ENCODE measurements around the gene PLCD3.

Gene PLCD3

GRCh38 chr17:45073414-45074070, 58.8 kb downstream of the PLCD3 start:
- DNase-seq (ENCODE audit: low spot score), result no peak

GRCh38 chr17:45070809-45071208, 61.5 kb downstream of the PLCD3 start:
- DNase-seq (ENCODE audit: low spot score), result no peak

DNA sequence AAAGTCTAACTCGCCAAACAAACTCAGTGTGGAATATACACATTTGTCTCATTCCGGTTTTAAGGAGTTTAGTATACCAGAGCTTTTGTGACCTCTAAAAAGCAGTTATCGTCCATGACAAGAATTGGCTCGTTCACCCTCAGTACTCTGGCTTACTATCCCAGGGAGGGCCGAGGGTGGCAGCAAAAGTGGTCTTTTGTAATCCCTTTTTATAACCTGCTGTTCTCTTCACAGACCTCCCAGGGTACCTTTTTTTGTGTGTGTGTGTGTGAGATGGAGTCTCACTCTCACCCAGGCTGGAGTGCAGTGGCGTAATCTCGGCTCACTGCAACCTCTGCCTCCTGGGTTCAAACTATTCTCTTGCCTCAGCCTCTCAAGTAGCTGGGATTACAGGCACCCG, 62.3 kb downstream of the PLCD3 start:
- no peak for DNase-seq (ENCODE audit: low spot score)

- DNase-seq (ENCODE audit: low spot score), result no peak
These were observed 64.7 kb downstream of the PLCD3 start for GRCh38 chr17:45067637-45068036.

DNA sequence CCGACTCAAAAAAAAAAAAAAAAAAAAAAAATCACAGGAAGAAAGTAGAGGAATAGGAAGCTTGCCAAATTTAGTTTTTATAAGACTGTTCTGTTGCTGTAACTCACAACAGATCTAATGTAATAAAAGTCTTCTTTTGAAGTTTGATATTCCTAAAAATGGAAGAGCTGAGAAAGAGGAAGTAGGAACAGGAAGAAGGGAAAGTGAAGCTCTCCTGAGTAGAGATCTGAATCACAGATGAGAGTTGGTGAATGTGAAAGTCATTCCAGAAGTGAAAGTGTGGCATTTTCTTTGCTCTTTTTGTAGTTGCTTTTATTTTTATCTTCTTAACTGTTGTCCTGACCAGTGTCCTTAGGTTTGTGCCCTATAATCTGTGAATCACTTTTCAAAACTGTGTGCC, 69.1 kb downstream of the PLCD3 start:
- DNase-seq (ENCODE audit: low spot score), result no peak

- DNase-seq (ENCODE audit: low spot score), result no peak
These were observed 70.6 kb downstream of the PLCD3 start for GRCh38 chr17:45061606-45062205.

DNA sequence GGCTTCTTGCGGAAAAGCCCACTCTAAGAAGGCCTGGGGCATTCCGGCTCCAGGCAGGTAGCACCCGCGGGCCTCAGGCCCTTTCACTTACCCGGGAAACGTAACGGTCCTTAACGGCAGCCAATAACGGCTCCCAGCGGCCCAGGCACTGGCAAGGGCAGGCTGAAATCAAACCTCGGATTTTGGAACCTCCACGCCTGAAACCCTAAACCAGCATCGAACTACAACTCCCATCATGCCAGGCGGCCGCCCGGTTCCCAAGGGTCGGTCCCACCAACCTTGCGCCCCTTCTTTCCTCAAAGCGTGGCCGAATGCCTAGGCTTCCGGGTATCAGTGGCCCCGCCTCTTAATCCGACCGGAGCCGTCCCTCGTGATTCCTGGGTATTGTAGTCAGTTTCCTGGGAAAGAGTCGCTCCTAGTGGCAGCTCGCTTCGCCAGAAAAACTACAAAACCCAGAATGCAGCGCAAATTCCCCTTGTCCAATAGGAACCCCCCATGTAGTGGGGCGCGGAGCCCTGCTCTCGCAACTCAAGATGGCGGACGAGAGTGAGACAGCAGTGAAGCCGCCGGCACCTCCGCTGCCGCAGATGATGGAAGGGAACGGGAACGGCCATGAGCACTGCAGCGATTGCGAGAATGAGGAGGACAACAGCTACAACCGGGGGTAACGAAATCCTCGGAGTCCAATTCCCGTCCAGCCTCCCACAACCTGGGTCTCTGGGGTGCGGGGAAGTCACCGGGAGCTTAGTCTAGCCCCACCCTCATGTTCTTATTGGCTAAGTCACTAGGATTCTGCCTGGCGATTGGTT, 71.3 kb downstream of the PLCD3 start, which contains the start of gene NMT1:
Gene NMT1, plus strand, starts transcription at position 521 of the 809 bp plus-strand sequence. Its CDS starts 13 bp downstream, at position 534.
- DNase-seq (ENCODE audit: low spot score), result peak; percentile 99

GRCh38 chr17:45060382-45060796, 71.9 kb downstream of the PLCD3 start:
- DNase-seq (ENCODE audit: low spot score), result no peak

All from ecto neural progenitor cell (in vitro differentiated cells).